ENCODE results near the gene PCGF1.

The PCGF1 gene

DNA sequence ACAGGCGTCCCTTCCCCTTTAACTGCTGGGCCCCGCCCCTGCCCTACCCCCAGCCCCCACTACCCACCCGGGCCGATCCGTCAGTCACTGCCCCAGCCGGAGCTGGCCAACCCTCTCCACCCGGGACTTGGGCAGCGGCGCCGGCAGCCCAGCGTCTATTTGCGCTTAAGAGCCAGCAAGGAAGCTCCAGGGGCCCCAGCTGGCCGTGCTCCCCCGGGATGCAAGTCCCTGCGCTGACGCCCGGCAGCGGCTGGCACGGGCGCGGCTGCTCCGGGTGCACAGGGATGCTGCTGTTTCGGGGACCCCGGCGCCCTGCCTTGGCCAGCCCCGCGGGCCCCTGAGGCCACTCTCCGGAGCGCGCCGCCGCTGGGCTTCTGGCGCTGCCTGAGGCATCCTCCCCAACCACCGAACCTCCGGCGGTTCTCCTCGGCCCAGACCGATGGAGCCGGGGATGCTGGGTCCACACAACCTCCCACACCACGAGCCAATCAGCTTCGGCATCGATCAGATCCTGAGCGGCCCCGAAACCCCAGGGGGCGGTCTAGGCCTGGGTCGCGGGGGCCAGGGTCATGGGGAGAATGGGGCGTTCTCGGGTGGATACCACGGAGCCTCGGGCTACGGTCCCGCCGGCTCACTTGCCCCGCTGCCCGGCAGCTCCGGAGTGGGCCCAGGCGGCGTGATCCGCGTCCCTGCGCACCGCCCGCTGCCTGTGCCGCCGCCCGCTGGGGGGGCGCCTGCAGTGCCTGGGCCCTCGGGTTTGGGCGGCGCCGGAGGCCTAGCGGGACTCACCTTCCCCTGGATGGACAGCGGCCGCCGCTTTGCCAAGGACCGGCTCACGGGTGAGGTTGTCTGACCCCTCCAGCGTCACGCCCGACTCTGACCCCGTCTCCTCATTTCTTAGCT is 7.1 kb upstream of the PCGF1 start, which contains the start of gene TLX2:
TSS of gene TLX2 (plus strand) at position 83 of the 903 bp plus-strand sequence. CDS start at position 440, 357 bp downstream.
- DNase-seq, result no peak

DNA sequence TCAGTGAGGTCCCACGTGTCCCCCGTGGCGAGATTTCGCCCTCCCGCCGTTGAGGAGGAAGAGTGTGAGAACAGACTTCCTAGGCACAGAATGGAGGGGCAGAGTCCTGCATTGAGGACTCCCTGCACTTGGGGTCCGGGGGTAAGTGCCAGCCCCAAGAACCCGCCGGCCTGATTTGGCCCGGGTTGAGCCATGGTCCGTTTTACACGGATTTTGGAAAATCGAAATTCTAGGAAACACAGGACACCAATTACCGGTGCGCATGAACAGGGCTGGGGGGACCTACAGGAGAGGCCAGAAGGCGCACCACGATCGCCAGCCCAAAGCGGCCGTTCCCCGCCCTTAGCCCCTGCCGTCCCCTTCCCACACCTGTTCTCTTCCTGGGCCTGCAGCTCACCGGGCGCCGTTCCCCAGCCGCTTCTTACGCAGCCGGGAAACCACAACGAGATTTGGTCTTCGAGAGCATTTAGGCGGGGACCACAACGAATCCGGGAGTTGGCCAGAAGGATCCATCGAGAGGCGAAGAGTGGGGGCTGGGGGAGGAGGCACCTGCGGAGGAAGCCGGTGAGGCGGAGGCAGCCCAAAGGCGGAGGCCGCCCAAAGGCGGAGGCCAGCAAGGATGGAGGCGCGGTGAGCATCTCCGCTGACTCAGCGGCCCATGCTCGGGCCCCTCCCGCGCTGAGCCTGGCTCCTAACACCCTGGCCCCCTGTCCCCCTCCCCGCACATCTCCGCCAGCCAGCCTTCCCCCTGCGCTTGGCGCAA is 6.3 kb upstream of the PCGF1 start:
- peak; percentile 37 for DNase-seq

DNA sequence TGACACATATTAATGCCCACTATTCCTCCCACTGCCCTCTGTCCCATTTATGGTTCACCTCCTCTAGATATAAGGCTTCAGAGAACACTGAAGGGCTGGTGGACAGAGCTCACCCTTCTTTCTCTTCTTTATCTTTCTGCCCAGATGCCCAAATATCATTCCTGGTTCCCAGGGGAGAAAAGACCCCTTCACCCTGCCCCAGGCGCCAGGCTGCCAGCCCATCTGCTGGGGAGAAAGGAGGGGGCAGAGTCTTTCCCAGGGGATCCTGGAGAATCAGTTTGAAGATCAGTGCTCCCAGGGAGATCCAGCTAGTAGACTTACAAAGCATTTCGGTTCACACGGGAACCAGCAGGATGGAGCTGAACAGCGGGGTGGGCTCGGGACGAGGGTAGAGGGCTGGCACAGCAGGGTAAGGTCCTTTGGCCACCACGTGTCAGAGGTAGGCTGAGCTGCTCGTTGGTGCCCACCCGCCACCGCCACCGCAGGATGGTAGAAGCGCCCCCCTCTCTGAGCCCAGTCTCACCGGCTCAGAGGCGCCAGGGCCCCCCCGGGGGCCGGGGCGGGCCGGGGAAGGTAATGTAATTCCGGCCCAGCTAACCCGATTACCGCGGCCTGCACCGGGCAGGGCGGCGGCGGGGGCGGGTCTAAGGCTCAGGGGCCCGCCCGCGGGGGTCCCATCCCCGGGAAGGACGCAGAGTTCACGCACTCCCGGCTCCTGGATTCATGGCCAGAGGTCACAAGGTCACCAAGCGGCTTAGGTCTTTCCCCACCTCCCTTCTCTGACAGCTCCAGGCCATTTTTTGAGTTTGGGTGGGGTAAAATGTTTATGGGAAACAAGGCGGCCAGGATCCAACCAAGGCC is 5.5 kb upstream of the PCGF1 start:
- DNase-seq, result no peak

DNA sequence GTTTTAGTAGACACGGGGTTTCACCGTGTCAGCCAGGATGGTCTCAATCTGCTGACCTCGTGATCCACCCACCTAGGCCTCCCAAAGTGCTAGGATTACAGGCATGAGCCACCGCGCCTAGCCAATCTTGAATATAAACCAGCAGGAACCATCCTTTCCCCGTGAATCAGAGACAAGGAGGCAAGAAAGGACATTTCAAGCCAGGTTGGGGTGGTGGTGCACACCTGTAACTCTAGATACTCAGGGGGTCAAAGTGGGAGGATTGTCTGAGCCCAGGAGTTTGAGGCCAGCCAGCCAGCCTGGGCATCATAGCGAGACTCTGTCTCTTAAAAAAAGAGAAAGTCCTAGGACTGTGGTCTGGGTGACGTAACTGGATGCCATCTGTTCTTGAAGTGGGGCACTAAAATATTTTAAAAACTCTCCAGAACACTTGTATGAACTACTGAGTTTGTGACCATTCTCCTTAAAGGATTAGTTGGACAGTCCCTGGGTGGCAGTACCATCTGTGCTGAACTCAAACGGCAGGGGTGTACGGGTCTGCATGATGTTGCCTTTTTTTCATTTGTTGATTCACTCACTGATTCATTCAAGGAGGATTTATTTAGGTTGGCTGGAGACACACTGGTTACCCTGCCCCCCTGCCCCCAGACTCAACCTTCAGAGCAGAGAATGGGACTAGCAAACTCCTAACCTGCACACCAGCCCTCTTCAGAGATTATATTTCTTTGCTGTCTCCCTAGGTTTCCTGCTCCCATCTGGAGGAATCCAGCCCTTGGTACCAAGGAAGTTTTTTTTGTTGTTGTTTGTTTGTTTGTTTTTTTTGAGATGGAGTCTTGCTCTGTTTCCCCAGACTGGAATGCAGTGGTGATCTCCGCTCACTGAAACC is 3.9 kb upstream of the PCGF1 start:
- no peak for DNase-seq

DNA sequence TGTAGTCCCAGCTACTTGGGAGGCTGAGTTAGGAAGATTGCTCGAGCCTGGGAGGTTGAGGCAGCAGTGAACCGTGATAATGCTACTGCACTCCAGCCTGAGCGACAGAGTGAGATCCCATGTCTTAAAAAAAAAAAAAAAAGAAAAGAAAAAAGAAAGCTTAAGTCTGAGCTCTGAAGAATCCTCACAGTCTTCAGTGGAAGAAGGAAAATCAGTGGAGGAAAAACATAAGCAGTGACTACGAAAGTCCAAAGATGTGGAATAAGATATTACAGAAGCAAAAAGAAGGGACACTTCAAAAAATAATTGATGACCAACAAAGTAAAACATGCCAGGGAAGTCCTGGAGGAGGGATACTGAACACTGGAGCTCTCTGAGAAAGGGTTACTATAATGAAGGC is 2.8 kb upstream of the PCGF1 start:
- DNase-seq, result no peak

DNA sequence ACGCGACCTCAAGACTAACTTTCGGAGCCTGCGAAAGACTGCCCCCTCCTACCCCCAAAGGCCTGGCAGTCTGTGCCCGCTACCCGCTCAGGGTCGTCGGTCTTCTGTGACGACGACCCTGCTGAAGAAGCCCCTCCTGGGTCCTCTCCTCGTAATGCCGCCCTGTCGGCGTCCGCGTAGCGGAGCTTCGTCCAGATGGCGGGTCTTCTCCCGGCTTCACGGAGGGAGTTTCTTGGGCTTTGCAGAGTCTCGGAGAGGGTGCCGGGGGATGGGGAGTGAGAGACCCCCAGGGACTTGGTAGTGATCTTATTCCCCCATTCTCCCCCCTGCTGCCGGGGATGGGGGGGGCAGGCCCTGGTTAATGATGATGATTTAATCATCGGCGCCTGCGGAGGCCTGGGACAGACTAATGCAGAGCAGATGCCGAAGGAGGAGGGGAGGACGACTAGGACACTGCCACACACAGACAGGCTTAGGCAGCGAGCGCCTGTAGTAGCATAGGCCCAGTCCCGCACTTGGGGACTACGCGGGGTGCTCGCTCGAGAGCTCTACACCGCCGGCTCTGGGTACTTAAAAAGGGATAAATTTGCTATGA is 528 bp upstream of the PCGF1 start:
- DNase-seq, result no peak

DNA sequence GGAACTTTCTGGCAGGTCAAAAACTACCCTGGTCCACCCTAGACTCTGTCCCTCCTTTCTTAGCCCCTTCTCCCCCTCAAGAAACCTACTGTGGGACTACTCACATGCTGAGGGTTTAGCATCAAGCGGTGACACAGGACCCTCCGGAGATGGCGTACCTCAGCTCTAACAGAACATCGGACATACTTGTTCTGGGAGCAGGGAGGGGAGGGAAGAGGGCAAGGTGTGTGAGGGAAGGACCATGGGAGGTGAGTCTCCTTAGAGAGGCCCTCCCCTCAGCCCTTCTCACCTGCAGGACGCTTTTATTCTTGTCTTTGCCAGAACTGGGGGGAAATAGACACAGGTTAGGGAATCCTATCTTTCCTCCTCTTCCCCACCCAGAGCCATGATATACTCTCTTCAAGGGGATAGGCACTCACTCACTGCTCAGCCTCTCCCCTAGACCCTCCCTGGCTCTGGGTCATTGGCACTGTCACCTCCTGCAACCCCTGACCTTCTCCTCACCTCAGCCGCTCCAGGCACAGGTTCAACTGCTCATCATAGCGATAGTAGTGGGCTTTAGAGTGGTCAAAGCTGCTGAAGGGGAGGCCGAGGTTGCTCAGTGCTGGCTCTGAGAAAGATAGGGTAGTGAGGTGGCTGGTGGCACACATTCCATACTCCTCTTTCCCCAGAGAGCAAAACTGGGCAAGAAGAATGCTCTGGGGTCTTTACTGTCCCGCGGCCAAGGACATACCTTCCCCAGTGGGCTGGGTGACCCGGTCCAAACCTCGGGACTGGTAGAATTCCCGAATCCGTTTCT is 1.8 kb downstream of the PCGF1 start:
- DNase-seq, result no peak

DNA sequence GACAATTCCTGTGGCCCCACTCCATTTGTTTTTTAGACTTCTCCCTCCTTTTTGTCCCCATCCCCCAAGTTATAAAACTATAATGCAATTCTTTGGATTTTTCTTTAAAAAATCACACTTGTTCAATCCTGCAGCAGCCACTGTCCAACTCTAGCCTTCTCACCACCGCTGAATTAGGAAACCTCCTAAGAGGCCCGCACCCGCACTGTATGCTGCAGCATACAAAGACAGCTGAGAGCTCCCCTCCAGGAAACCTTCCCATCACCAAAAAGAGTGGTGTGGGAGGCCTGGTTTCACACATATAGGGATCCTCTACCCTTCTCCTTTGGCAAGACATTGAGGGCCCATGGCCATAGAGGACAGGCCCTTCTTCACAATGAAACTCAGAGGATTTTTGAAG is 2.9 kb downstream of the PCGF1 start:
- DNase-seq, result no peak

DNA sequence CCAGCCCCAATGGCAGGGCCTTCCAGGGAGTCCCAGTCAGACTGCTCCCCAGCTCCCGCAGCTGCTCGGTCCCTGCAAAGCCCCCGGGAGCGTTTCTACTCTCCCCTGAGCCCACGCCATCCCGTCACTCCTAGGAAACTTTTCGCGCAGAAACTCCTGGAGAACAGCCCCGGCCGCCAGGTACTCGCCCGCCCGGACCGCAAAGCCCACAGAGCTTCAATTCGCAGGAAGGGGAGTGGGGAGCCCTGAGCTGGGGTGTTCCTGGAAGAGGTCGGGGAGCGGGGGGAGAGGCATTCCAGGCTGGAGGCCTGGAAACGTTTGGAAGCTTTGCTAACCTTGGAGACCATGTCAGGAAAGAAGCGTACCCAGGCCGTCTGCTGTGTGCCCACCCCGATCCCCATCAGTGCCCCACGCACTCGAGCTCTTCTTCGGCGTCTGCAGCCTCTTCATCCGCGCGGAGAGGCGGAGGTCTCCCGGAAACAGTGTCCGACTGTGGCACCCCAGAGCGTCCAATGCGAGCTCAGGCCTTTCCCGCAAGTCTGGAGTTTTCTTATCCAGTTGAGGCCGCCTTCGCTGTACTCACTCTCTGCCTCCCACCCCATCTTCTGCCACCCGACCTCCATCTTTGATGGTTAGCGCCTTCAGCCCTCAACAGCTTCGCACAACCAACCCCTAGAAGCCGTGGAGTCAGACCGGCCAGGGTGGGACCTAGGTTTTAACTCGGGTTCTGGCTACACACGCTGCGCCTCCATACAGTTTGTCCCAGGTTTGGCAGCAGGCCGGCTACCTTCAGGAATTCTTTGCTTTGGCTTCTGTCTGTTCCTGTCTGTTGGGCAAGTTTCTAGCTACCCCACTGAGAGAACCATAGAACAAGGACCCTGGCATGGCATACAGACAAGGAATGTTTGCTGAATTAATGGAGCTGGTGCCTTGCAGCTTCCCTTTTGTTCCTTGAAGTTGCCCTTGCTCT is 3.7 kb downstream of the PCGF1 start:
- DNase-seq, result no peak

DNA sequence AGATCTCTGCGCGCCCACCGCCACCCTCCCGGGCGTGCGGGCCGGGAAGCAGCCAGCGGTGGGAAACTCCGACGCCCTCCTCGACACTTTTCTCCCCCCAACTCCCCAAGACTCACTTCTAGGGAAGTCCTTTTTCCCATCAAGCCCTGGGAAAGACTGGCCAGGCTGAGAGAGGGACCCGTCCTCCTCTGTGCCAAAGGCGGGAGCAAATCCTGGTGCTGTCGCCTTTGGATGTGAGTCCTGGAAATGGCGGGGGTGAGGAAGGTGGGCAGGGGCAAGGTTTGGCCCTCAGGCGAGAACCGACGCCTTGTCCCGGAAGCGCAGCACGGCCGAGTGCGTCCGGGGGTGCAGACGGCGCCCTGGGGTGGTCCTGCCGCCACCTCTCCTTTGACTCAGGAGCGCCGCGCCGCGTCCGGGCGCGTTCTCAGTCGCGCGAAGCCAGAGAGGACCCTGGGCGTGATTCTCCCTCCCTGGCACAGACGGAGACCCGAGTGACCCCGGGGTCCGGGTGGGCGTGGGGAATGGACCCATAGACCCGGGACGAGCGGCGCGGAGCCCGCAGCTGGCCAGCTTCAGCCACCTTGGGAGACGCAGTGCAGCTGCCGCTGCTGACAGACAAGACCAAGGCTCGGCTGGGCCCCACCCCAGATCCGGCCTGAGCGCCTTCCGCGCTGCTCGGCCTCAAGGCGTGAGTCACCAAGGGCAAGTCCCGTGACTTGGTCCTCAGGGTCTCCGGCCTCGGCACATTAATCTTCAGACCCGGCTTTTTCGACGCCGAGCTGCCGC is 4.6 kb downstream of the PCGF1 start:
- peak; percentile 43 for DNase-seq

DNA sequence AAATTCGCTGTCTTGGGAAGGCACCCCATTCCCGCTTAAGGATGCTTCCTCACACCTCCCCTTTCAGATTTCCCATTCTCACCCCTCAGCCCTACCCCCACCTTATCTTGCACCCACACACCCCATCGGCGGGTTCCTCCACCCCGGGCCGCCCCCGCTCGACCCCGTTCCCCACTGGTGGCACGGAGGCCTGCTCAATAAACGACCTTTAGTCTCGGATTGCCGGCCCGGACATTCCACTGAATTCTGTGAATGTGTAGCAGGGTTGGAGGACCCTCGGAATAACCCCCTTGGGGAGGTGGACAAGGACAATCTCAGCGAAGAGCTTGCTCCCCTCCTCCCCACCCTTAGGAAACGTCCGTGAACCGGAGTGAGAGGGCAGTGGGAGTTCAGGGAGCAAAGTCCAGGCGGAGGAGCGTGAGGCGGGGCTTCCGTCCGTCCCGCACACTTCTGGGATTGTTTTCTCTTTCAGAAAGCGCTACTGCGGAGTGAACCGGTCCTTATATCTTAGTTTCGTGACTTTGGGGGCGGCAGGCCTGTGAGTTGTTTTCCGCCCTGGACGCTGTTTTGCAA is 5.3 kb downstream of the PCGF1 start:
- no peak for DNase-seq

DNA sequence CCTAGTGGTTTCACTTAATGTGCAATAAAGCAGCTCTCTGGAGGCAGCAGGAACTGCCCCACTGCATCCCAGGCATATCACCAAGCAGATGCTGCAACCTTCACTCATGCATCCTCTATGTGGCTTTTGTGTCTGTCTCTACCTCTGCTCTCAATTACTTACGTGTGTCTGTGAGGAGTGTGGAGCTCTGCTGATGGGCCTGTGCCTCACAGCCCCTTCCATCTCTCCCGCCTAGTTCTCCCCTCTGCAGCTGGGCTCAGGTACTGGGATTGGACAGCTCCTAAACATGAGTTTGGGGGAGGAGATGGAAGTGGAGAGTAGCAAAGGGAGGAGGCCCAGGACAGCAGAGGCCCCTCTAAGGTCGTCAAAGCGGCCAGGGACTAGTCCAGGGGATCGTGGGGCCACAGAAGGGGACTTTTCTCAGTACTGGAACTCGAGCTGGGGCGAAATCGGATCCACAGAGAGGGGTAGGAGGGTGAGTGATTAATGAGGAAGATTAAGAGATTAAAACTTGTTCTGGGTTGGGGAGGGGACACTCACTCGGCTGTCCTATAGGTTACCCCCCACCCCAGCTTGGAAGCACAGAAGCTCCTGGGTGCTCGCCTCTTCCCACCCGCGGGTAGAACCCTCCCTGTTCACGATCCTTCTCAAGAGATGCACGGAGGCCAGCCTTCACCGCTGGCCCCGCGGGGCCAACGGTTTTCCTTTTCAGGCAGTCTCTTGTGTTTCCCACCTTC is 6.0 kb downstream of the PCGF1 start:
- DNase-seq, result no peak

DNA sequence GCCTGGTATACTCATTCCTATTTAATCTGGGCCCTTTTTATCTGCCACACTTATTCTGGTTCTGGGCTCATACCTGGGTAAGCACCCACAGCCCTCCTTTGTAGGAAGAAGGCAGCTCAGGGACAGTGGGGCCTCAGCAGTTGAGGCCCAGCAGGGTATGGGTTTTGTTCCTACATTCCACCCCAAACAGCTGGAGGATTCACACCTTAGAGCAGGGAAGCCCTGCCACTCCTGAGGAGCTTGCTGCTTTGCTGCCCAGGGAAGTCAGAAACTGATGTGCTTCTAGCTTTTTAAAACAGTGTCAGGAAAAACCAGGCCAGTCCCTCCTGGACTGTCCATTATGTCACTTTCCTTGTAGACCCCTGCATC is 6.9 kb downstream of the PCGF1 start:
- no peak for DNase-seq

DNA sequence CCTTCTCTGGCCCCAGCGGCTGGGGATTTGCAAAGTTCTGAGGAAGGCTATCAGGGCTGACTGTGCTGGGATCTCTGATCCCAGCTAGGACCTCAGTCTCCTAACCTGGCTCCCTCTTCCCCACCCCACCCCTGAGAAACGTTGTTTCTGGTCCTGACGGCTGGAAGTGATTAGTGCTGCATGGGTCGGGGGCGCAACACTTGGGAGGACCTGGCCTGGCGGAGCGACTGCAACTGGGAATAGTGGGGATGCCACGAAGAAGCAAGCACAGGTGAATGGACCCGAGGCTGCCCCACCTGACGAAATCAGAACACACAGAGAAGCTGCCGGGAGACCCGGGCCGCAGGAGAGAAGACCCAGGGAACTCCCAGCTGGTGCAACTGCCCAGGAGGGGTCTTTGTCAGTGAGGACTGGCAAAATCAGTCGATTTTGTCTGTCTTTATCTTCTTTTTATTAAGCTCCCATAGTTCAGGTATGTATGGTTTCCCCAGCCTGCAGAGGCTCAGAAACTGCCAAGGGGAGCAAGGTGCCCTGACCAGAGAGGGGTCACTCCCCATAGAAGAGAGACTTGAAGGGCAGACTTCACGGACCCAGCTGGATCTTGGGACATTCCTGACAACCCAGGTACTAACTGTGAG is 7.4 kb downstream of the PCGF1 start:
- no peak for DNase-seq

DNA sequence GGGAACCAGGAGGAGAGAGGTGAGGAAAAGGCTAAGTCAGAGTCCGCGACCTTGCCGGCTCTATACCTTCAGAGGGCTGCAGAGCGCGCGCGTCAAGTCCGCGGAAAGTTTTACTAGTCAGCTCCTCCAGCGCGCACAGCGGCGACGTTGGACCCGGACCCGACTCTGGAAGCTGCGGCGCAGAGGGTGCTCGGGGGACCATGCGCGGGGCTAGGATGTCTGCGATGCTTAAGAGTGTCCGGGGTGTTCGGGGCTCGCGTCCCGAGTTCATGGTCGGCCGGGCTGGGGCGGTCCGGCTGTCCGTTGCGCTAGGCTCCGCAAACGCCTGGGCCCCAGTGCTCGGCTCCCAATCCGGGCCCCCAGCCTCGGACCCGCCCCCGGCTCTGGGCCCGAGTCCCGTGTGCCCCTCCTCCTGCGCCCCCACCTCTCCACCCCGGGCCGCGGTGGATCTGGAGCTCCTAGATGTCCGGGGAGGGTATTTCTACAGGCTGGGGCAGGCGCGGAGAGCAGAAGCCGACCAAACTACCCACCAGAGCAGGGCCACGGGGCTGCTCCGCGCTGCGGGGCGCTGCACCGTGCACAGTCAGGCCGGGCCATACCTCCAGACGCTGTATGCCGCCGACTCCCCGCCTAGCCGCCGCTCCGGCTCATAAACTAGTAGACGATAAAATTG is 8.1 kb downstream of the PCGF1 start, which contains the start of gene LBX2:
TSS of gene LBX2 (minus strand) at position 337 of the 673 bp plus-strand sequence. CDS start at position 271, 66 bp downstream.
- DNase-seq, result peak; percentile 49

Data from stimulated activated CD4-positive, alpha-beta T cell treated with anti-CD3 and anti-CD28 coated beads, Interleukin-4, amount 100 ng/mL, for 1 hour (primary cell).